ENCODE measurements around the gene DEDD2.

DEDD2 gene

DNA sequence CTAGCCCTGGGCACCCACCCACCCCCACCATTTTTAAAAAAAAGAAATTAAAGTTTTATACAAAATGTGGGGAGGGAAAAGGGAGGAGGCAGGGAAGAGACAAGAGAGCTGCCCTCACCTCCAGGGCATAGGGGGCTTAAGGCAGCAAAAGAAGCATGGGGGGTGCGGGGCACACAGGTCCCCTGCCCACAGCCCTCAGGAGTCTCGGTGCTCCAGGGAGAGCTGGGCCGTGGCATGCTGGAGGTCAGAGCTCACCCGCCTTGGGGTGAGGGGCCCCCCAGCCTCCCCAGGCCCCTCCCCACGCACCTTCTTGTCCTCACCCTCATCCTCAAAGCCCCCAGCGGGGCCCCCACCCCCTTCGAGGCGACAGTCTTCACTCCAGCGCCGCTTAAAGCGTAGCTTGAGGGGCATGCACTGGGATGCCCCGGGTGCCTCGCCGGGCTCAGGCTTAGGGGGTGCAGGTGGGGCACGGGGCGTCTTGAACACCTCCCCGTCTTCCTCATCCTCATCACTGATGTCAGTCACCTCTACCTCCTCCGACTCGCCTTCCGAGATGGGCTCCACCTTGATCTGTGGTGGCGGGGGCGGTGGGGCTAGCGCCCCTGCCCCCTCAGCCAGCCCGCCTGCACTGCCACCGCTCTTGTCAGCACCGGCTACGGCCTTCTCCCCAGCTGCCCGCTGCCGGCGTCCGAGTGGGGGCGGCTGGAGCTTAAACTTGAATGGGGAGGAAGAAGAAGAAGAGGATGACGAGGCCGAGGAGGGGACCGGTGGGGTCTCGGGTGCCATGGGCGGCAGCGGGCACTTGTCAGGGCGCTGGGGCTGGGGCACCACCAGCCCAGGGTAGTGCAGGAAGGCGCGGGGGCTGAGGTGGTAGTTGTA, 31.0 kb upstream of the DEDD2 start:
- no peak for DNase-seq (ENCODE audit: low read depth)

DNA sequence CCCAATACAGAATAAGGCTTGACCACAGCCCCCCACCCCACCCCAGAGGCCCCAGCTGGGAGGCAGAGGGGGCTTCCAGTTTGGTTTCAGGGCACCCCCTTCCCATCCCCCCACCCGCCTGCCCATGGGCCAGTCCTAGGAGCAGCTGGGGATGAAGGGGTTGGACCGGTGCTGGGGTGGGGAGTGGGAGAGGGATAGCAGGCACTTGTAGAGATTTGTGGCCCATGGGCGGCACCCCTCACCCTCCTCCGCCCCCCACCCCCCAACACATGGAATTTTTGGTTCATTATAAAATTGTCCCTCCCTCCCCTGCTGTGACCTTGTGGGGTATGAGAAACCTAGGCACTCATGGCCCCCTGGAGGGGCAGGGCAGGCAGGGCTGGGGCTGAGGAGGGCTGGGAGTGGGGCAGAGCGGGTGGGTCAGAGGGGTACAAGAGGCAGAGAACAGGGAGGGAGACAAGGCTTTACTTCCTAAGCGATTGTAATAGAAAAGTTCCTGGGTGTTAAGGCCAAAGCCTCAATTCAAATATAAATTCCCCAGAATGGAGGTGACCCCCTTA, 30.2 kb upstream of the DEDD2 start:
- no peak for DNase-seq (ENCODE audit: low read depth)

DNA sequence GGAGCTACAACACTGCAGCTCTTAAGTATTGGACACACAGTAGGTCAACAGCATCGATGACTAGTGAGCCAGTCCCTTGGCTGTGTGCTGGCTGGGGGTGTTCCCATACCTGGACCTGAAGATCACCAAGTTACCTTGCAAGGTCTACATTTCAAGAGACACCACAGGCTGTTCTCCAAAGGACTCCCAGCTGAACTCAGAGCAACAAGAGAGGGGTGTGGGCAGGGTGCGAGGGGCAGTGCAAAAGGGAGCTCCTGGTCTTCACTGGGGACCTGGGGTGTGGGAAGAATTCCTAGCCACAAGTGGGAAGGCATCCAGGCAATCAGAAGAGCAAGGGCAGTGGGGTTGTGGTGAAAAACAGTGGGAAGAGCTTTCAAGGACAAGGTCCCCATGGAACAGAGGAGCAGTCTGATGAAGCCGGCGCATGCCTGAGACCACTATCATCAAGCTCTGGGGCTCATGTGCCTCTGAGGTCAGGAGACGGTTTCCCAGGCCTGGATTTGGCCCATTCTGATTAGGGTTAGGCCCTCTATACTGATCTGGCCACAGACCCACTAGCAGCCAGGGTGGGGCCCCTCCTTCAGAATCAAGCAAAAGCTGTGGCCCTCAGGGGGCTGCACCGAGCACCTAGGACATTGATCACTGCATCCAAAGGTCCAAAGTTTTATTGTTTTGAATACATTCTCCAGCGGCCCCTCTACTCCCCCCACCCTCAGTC, 29.6 kb upstream of the DEDD2 start:
- DNase-seq (ENCODE audit: low read depth) = no peak

DNA sequence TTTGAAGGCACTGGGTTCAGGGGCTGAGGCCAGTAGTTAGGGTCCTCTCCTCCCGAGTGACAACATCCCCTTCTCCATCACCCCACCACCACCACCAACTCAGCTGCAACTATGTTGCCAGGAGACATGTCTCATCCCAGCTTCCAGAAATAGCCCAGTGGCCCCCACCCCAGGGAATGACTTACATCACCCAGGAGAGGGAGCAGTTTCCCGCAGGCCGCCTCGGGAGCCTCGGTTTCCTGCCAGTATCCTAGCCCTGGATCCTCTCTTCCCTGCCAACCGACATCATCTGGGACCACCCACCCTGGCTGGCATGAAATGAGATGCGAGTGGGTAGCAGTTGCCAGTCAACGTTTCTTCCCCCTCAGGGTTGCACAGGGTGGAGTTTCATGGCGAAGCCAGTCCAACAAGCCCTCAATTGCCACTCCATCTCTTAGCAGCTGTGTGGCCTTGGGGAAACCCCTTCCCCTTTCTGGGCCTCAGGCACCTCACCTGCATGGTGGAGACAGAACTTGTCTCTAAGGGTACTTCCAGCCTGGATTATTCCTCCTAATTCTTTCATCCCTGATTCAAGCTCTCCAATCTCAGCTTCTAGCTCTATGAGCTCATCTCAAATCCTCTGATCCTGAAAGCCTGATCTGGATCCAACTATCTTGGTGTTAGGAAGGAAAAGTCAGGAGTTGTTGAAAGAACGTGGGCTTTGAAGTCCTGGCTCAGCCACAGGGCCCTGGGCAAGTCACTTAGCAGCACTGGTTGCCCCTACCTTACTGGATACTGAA, 28.9 kb upstream of the DEDD2 start:
- DNase-seq (ENCODE audit: low read depth) = no peak

DNA sequence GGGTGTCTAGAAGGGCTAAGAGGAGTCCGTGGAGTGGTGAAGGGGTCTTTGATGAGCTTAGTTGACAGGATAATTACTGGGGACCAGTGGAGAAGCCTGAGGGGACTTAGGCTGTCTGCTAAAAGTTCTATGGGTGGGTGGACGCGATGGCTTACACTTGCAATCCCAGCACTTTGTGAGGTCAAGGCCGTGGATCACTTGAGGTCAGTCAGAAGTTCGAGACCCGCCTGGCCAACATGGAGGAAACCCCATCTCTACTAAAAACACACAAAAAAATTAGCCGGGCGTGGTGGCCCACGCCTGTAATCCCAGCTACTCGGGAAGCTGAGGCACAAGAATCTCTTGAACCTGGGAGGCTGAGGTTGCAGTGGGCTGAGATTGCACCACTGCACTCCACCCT, 27.8 kb upstream of the DEDD2 start:
- DNase-seq (ENCODE audit: low read depth) = no peak

DNA sequence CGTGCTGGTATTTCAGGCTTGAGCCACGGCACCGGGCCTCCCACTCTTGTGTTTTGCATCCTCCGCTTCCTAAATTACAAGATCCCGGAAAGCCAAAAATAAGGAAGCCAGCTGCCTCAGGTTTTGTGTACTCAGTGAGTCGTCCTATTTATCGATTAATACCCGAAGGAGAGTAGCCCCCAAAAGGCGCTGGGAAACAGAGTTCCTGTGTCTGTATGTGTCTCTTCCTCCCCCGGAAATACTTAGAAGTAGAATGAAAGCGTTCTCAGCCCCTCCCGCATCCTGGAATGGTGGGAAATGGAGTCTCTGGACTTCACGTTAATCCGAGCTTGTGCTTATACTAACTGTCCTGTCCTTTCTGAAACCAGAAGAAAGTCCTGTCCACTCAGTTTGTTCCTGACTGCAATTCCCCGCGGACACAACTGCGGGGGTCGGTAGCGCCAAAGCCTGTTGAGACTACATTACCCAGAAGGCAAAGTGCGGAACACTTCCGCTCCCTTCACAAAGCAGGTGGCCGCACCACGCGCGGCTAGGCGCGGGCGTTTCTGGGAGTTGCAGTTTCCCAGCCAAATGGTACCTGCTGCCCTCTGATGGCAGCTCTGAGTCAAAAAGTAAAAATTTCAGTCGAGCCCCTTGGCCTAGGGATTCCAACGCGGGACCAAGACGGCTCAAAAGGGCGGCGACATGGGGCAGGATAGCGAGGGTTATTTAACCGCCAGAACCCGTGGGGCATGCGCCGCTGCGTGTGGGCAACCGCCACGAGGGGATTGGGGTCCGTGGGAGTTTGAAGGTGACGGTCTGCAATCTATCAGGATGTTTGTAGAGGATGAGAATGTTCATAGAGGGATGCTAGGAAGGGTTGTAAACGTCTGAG, 27.1 kb upstream of the DEDD2 start:
- peak; percentile 78 for DNase-seq (ENCODE audit: low read depth)

- DNase-seq (ENCODE audit: low read depth) = peak; percentile 76
These were observed 25.3 kb upstream of the DEDD2 start, which contains the start of gene GSK3A for GRCh38 chr19:42242512-42243409. GSK3A (minus strand) TSS chr19:42242602; CDS start chr19:42242465, 137 bp downstream.

- DNase-seq (ENCODE audit: low read depth) = no peak
These were observed 24.6 kb upstream of the DEDD2 start for GRCh38 chr19:42242069-42242511.

GRCh38 chr19:42241279-42241678, 23.8 kb upstream of the DEDD2 start:
- DNase-seq (ENCODE audit: low read depth) = no peak

DNA sequence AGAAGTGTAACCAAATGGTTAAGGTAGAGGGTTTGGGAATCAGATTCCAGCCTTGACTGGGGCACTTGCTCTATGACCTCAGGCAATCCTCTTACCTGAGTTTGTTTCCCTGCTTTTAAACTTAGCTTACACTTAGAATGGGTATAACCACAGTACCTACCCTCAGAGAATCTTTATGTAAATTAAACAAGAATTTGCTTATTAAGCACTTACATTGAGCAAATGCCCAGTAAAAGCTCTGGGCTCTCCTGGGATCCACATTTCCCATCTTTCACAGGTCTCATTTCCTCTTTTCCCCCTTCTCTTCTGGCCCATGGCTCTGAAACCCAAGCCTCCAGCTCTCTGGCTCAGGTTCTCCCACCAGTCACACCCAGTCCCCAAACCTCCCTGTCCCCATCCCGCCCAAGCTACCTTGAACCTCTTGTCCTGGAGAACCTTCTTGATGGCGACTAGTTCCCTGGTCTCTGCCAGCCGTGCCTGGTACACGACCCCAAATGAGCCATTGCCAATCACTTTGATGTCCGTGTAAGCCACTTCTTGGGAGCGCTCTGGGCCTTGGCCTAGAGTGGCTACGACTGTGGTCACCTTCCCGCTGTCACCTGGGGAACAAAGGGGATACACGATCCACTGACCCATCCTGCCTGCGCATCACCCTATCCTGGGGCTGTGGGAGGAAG, 22.2 kb upstream of the DEDD2 start:
- no peak for DNase-seq (ENCODE audit: low read depth)

DNA sequence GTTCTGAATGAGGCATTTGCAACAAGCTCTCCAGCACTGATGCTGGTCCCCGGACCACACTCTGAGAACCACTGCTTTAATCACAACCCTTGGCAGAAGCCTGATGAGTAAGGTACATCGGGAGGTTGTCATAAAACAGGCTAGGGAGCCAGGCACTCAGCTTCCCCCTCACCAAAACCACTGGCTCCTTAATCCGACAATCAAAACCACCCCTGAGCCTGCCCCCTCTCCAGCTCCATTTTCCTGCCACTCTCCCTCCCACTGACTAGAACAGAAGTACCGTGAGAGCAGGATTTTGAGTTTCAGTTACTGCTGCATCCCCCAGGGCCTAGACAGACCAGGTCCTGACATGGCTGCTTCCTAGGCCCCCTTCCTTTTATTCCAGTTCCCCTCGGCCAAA, 17.7 kb upstream of the DEDD2 start:
- DNase-seq (ENCODE audit: low read depth) = no peak

DNA sequence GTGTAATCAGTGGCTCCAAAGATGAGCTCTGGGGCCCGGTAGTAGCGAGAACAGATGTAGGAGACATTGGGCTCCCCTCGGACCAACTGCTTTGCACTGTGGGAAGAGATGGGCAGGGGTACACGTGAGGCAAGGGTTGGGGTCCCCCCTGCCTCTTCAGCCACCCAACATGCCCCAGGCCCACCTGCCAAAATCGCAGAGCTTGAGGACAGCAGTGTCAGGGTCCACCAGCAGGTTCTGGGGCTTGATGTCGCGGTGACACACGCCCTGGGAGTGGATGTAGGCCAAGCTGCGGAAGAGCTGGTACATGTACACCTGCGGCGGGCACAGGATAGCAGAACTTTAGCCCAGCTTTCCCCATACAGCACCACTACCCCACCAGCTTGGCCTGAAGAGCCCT, 16.9 kb upstream of the DEDD2 start:
- no peak for DNase-seq (ENCODE audit: low read depth)

GRCh38 chr19:42233678-42234292, 16.3 kb upstream of the DEDD2 start:
- DNase-seq (ENCODE audit: low read depth) = no peak

GRCh38 chr19:42233106-42233505, 15.6 kb upstream of the DEDD2 start:
- no peak for DNase-seq (ENCODE audit: low read depth)

GRCh38 chr19:42232435-42232834, 15.0 kb upstream of the DEDD2 start:
- DNase-seq (ENCODE audit: low read depth) = no peak

DNA sequence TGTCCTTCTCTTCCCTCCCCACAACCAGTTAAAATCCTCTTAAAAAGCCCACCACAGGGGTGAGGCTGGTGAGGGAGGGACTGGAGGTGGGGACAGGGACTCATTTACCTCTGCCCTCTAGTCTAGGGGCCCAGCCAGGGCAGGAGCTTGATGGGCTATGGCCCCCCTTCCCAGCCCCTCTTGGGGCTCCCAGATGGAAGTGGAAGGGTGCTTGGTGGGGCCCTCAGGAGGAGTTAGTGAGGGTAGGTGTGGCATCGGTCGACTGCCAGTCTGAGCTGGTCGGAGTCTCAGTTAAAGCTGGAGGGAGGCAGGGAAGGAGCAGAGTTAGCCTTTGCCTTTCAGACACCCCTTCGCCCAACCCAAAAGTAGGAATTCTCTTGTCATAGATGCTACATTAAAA, 13.1 kb upstream of the DEDD2 start:
- DNase-seq (ENCODE audit: low read depth) = no peak

DNA sequence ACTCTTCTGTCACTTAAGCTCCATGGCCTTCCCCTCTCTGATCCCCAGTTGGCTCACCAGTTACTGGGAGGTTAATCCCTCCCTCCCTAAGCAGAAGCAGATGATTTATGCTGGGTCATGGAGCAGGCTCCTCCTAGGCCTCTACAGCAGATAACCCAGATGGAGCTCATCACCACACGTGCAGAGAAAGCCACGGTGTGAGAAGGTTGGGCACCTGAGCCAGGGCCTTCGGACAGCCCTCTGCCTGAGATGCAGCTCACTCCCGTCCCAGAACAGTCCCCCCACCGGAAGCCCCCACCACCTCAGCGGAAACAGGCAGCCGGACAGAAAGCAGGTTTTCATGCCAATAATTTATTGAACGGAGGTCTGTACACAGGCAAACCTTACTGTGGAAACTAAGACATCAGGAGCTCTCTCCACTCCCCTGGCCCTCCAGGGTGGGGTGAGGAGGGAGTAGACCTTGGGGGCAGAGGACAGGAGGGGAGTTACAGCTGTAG, 12.4 kb upstream of the DEDD2 start:
- DNase-seq (ENCODE audit: low read depth) = no peak

- DNase-seq (ENCODE audit: low read depth) = no peak
These were observed 11.9 kb upstream of the DEDD2 start for GRCh38 chr19:42229301-42229854.

DNA sequence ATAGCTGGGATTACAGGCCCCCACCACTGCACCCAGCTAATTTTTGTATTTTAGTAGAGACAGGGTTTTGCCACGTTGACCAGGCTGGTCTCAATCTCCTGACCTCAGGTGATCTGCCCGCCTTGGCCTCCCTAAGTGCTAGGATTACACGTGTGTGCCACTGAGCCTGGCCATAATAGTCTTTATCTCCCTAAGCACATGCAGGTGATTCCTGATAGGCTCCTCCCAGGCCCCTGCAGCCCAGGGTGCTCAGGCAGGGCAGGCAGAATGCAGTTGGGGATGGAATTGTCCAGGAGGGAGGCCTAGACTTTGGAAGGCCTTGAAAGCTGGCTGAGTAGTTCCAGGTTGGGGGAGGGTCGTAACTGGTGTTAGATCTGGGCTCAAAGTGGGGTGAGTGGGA, 11.2 kb upstream of the DEDD2 start:
- no peak for DNase-seq (ENCODE audit: low read depth)
